GM12891 (cell line): ENCODE results near the gene TIMD4.

Experiments
- POLR2A ChIP-seq: IDR thresholded peaks from 2 replicates; pipeline ENCODE4 v1.6.1; 2011; ENCODE audit warnings: low read depth, low read length, control low read depth
- POLR2AphosphoS5 ChIP-seq: IDR thresholded peaks from 2 replicates; pipeline ENCODE4 v1.6.1; 2011; ENCODE audit warnings: low read depth, low read length, control low read depth
- POU2F2 ChIP-seq: IDR thresholded peaks from 2 replicates; pipeline ENCODE4 v1.6.1; 2011; ENCODE audit warnings: low read depth, mild to moderate bottlenecking, control low read depth, low read length, moderate library complexity
- TAF1 ChIP-seq: IDR thresholded peaks from 2 replicates; pipeline ENCODE4 v1.6.1; 2011; ENCODE audit warnings: low read depth, low read length, control low read depth

GRCh38 chr5:156984064-156984463, 21.0 kb upstream of the TIMD4 start:
- no peak for TF ChIP-seq POLR2A
- no peak for TF ChIP-seq TAF1
- no peak for TF ChIP-seq POU2F2
- TF ChIP-seq POLR2AphosphoS5, result no peak
